HG03196 (cell line): ENCODE results near the gene TRIM14.
"Not testable (repeated sequence)": the region's sequence is repeated elsewhere in the genome, so short reads cannot be mapped to it uniquely, and the experiment has no call there.

Experiments
- ATAC-seq: cut with Tn5 transposase; IDR thresholded peaks from one replicate; pipeline ENCODE4 v1.9.1; 2021; ENCODE audit not compliant: unreplicated experiment

TRIM14 gene

GRCh38 chr9:98020476-98021145, 98.4 kb downstream of the TRIM14 start:
- ATAC-seq, result no peak

- not testable (repeated sequence) for ATAC-seq
Measured at GRCh38 chr9:98019869-98020268, 99.2 kb downstream of the TRIM14 start.
